ENCODE data around the gene DTNA.

- TF ChIP-seq ASH2L (IDR thresholded peaks at IDR 0.05; ENCODE audit: low read length), result no peak
- no peak for TF ChIP-seq FOSL1 (IDR thresholded peaks at IDR 0.05; ENCODE audit: insufficient read depth, low read depth, low read length)
- no peak for TF ChIP-seq JUND (IDR thresholded peaks at IDR 0.05; ENCODE audit: low read length)
- peak; percentile 78 to 84 (median 80) for TF ChIP-seq CTCF (IDR thresholded peaks at IDR 0.05; ENCODE audit: control extremely low read depth in 1 of 3, insufficient read depth in 1 of 3, low read depth in 1 of 3, low read length in 3 of 3)
- TF ChIP-seq MAX (IDR thresholded peaks at IDR 0.05), result no peak
Measured at GRCh38 chr18:34867520-34867919, 157.4 kb downstream of the DTNA start.
